Measurements from ENCODE around the gene IL6. TPM values are rescaled to one million over a fixed set of nuclear protein-coding genes. Genes with fewer than 3 reads are reported as not detected.

Gene IL6
- total and polyA plus RNA-seq, 10 of the 15 experiments (the other 5 are each of a cell fraction or from before 2014, with no cell fraction given), result not detected

DNA sequence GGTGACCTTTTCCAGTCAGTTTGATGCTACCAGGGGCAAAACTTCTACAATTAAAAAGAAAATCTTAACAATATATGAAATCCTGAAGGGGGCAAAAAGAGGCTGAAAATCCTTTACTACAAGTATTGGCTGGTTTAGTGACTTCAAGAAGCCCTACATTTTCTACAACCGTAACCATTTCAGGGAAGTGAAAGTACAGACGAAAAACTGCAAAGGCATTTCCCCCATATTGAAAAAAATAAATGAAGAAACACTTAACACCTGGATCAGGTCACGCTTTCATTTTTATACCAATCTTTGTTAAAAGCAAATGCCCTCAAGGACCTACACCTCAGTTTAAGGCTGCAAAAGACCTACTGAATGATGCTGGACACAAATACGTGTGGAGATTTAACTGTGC lies 38.6 kb downstream of the IL6 start:
- H3K9ac ChIP-seq (ENCODE audit: control insufficient read depth, insufficient read depth, low read length), result no peak overlapping the region
- H3K4me2 ChIP-seq (ENCODE audit: control insufficient read depth, insufficient read depth), result peak overlapping the region; percentile 47; the same call in 1 of the 2 replicates
- no TSS peak for BruUV-seq (replicated peaks)
- H2AFZ ChIP-seq (ENCODE audit: control insufficient read depth, low read depth, low read length), result no peak overlapping the region
- ChIA-PET CTCF (interaction anchor here (0.6 to 1.9 kb wide), 3 partner anchors 17 to 289 kb away, joined by 3 to 5 read pairs (median 3); no protein-coding TSS in a partner anchor), POLR2A (no interaction called here), RAD21 (ENCODE audit: unreplicated experiment) (no interaction called here), SMC1A (ENCODE audit: uncharacterized antibody, unreplicated experiment) (interaction anchor here (1.2 to 2.0 kb wide), 3 partner anchors 205 to 340 kb away, joined by 3 to 5 read pairs (median 3); no protein-coding TSS in a partner anchor)
- intact Hi-C loops (cut with micrococcal nuclease; ENCODE audit: unreplicated experiment) (no loop called here), in situ Hi-C loops (cut with MboI) (no loop called here)
- DNase-seq (ENCODE audit: low read depth, low spot score) (peak; percentile 17), FAIRE-seq (peak; percentile 7), ATAC-seq (peak; percentile 86)
- peaks cover 3% of the 10 kb centered on the region for H3K4me1 ChIP-seq (ENCODE audit: control insufficient read depth, insufficient read depth, low read length)
- WGBS (ENCODE audit: insufficient coverage, insufficient replicate concordance, low lambda C conversion rate, missing lambda C conversion rate), result 2% methylated on average over 4 of the region's 4 CpGs
- H3K27ac ChIP-seq (ENCODE audit: control insufficient read depth, insufficient read depth), result no peak overlapping the region
- TF ChIP-seq FOXM1 (IDR thresholded peaks at IDR 0.05; ENCODE audit: low read depth, low read length), result no peak
- no peak for TF ChIP-seq JUNB (IDR thresholded peaks at IDR 0.05)
- TF ChIP-seq, protein P1, sequence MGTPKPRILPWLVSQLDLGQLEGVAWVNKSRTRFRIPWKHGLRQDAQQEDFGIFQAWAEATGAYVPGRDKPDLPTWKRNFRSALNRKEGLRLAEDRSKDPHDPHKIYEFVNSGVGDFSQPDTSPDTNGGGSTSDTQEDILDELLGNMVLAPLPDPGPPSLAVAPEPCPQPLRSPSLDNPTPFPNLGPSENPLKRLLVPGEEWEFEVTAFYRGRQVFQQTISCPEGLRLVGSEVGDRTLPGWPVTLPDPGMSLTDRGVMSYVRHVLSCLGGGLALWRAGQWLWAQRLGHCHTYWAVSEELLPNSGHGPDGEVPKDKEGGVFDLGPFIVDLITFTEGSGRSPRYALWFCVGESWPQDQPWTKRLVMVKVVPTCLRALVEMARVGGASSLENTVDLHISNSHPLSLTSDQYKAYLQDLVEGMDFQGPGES (IDR thresholded peaks at IDR 0.05), result no peak
- 0 out of 2 replicates have a peak, but pooled peaks have one; percentile 20 for TF ChIP-seq IRF4 (IDR thresholded peaks at IDR 0.05; ENCODE audit: low read depth, low read length)
- TF ChIP-seq SMAD1 (IDR thresholded peaks at IDR 0.05; ENCODE audit: low read depth, partially characterized antibody), result no peak
- peak in 1 of 2 experiments; percentile 21; a peak in 1 of 4 replicates for TF ChIP-seq BHLHE40 (IDR thresholded peaks at IDR 0.05; ENCODE audit: borderline replicate concordance in 1 of 2, low read depth in 2 of 2, low read length in 1 of 2)
- peak; percentile 86 for TF ChIP-seq SPI1 (IDR thresholded peaks at IDR 0.05; ENCODE audit: borderline replicate concordance, insufficient read depth, low read depth, low read length)
- no peak for TF ChIP-seq SIX5 (IDR thresholded peaks at IDR 0.05; ENCODE audit: low read depth, low read length, severe bottlenecking)
- TF ChIP-seq ATF7 (IDR thresholded peaks at IDR 0.05; ENCODE audit: low read depth), result no peak
- peak; percentile 56; the same call in 1 of the 2 replicates for TF ChIP-seq ZNF384 (IDR thresholded peaks at IDR 0.05; ENCODE audit: borderline replicate concordance, low read depth, low read length)
- no peak overlapping the region for H3K4me3 ChIP-seq
- no peaks in the 10 kb centered on the region; the same call in 2 of the 3 replicates for H3K9me3 ChIP-seq (replicated peaks; ENCODE audit: control insufficient read depth, insufficient read depth, low read length)
- no peaks in the 10 kb centered on the region for H3K79me2 ChIP-seq (ENCODE audit: control insufficient read depth, insufficient read depth, low read length)
- no peaks in the 10 kb centered on the region for H4K20me1 ChIP-seq (ENCODE audit: control insufficient read depth, insufficient read depth)
- H3K36me3 ChIP-seq (ENCODE audit: control insufficient read depth in 2 of 2, insufficient read depth in 2 of 2, low read length in 1 of 2), result no peaks in the 10 kb centered on the region
- H3K27me3 ChIP-seq (replicated peaks in 1 of 2; ENCODE audit: control insufficient read depth in 2 of 2, insufficient read depth in 2 of 2, low read length in 1 of 2), result no peaks in the 10 kb centered on the region
